Measurements from ENCODE around the gene DNAJB2. TPM values are rescaled to one million over a fixed set of nuclear protein-coding genes. Genes with fewer than 3 reads are reported as not detected.

Gene DNAJB2
- polyA plus RNA-seq, 3 donors = 1.7 to 55.4 (median 1.9) TPM

GRCh38 chr2:219277703-219278654 is 1.2 kb upstream of the DNAJB2 start:
- peak overlapping the region; percentile 83 for H2AFZ ChIP-seq (ENCODE audit: insufficient read depth, low read depth, low read length, poor library complexity, severe bottlenecking)
- Mint-ChIP-seq H3K9me3 (peaks cover 0 to 2% (median 0%) of the 10 kb centered on the region in 7 donors), H3K27ac (peak overlapping the region; percentile 87 to 98 (median 96)), H3K4me1 (peaks cover 29% of the 10 kb centered on the region), H3K4me3 (peak overlapping the region; percentile 70 to 84), H3K36me3 (peaks cover 26 to 30% of the 10 kb centered on the region in 2 donors), H3K27me3 (ENCODE audit: low read depth in 3 of 3) (peaks cover 2 to 10% (median 9%) of the 10 kb centered on the region in 3 donors)
- no peaks in the 10 kb centered on the region for H3K27me3 ChIP-seq (ENCODE audit: control insufficient read depth in 2 of 2, insufficient read depth in 2 of 2, low read length in 2 of 2)
- H3K4me3 ChIP-seq (replicated peaks in 1 of 3; ENCODE audit: low read depth in 2 of 3, low read length in 3 of 3) = peak overlapping the region in 1 of 3 experiments; percentile 66
- TF ChIP-seq, protein P1, sequence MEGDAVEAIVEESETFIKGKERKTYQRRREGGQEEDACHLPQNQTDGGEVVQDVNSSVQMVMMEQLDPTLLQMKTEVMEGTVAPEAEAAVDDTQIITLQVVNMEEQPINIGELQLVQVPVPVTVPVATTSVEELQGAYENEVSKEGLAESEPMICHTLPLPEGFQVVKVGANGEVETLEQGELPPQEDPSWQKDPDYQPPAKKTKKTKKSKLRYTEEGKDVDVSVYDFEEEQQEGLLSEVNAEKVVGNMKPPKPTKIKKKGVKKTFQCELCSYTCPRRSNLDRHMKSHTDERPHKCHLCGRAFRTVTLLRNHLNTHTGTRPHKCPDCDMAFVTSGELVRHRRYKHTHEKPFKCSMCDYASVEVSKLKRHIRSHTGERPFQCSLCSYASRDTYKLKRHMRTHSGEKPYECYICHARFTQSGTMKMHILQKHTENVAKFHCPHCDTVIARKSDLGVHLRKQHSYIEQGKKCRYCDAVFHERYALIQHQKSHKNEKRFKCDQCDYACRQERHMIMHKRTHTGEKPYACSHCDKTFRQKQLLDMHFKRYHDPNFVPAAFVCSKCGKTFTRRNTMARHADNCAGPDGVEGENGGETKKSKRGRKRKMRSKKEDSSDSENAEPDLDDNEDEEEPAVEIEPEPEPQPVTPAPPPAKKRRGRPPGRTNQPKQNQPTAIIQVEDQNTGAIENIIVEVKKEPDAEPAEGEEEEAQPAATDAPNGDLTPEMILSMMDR (IDR thresholded peaks at IDR 0.05) = peak; percentile 98
- DNase-seq = peak; percentile 55 to 77 (median 68)
- H3K4me1 ChIP-seq (ENCODE audit: control insufficient read depth in 1 of 2, insufficient read depth in 2 of 2, low read length in 2 of 2) = peaks cover 23 to 31% of the 10 kb centered on the region in 2 donors
- WGBS (ENCODE audit: insufficient coverage) = 24% methylated on average over 15 of the region's 25 CpGs
- peak overlapping the region; percentile 12 to 97 for H3K27ac ChIP-seq (ENCODE audit: low read depth in 1 of 2, low read length in 2 of 2)
- peaks cover 5% of the 10 kb centered on the region for H3K79me2 ChIP-seq (ENCODE audit: insufficient read depth, low read length)
- H3K4me2 ChIP-seq (replicated peaks; ENCODE audit: extremely low read depth, low read length, poor library complexity, severe bottlenecking) = peak overlapping the region; percentile 76
- intact Hi-C loops (cut with micrococcal nuclease) = loop anchor here (2.0 kb wide), 3 partner anchors 17 to 109 kb away; partner anchors contain the start of gene DNPEP (in 2 of the 2)
- H4K20me1 ChIP-seq (ENCODE audit: insufficient read depth, low read length) = no peaks in the 10 kb centered on the region
- H3K9ac ChIP-seq (ENCODE audit: insufficient read depth, low read length, poor library complexity, severe bottlenecking) = peak overlapping the region; percentile 98
- peaks cover 17 to 27% of the 10 kb centered on the region in 2 donors for H3K36me3 ChIP-seq (replicated peaks in 1 of 2; ENCODE audit: control insufficient read depth in 1 of 2, insufficient read depth in 2 of 2, low read length in 2 of 2)
- no peaks in the 10 kb centered on the region for H3K9me3 ChIP-seq (replicated peaks in 1 of 2; ENCODE audit: control insufficient read depth in 1 of 2, insufficient read depth in 1 of 2, low read length in 2 of 2)

DNA sequence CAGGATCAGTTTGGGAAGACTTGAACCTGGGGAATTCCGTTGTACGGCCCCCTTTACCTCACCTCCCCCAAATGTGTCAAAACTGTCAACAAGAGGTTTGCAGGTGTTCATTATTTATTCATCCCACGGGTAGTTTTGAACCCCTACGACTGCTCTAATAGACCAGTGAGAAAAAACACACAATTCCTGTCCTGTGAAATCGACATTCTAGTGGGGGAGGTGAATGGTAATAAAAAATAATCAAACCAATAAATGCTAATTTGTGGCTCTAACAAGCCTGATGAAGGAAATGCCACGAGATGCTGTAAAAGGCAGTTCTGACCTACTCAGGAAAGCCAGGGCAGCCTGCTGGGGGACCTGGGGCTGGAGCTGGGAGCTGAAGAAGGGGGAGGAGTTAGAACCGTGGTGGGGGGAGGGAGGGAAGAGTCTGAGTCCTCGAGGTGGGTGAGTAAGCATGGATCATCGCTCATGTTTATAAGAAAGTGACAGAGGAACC is 463 bp upstream of the DNAJB2 start:
- Histone ChIP-seq H4K20me1 (ENCODE audit: insufficient read depth, low read length) (no peaks in the 10 kb centered on the region), H3K4me3 (replicated peaks in 1 of 3; ENCODE audit: low read depth in 2 of 3, low read length in 3 of 3) (peak overlapping the region; percentile 8 to 66 (median 22)), H3K4me2 (replicated peaks; ENCODE audit: extremely low read depth, low read length, poor library complexity, severe bottlenecking) (peak overlapping the region; percentile 76), H3K27me3 (ENCODE audit: control insufficient read depth in 2 of 2, insufficient read depth in 2 of 2, low read length in 2 of 2) (no peaks in the 10 kb centered on the region), H3K9ac (ENCODE audit: insufficient read depth, low read length, poor library complexity, severe bottlenecking) (peak overlapping the region; percentile 98), H3K27ac (ENCODE audit: low read depth in 1 of 2, low read length in 2 of 2) (peak overlapping the region; percentile 85 to 97), H3K9me3 (replicated peaks in 1 of 2; ENCODE audit: control insufficient read depth in 1 of 2, insufficient read depth in 1 of 2, low read length in 2 of 2) (no peaks in the 10 kb centered on the region), H3K79me2 (ENCODE audit: insufficient read depth, low read length) (peaks cover 5% of the 10 kb centered on the region), H2AFZ (ENCODE audit: insufficient read depth, low read depth, low read length, poor library complexity, severe bottlenecking) (no peak overlapping the region), H3K4me1 (ENCODE audit: control insufficient read depth in 1 of 2, insufficient read depth in 2 of 2, low read length in 2 of 2) (peaks cover 23 to 31% of the 10 kb centered on the region in 2 donors), H3K36me3 (replicated peaks in 1 of 2; ENCODE audit: control insufficient read depth in 1 of 2, insufficient read depth in 2 of 2, low read length in 2 of 2) (peaks cover 24 to 34% of the 10 kb centered on the region in 2 donors)
- H3K27ac Mint-ChIP-seq = peak overlapping the region; percentile 91 to 98 (median 97)
- peaks cover 0 to 2% (median 0%) of the 10 kb centered on the region in 7 donors for H3K9me3 Mint-ChIP-seq
- peaks cover 29% of the 10 kb centered on the region for H3K4me1 Mint-ChIP-seq
- H3K27me3 Mint-ChIP-seq (ENCODE audit: low read depth in 3 of 3) = peaks cover 2 to 8% (median 8%) of the 10 kb centered on the region in 3 donors
- DNase-seq = no peak
- intact Hi-C loops (cut with micrococcal nuclease) = loop anchor here (1.0 to 2.0 kb wide), 4 partner anchors 16 to 108 kb away; partner anchors contain the start of gene DNPEP (in 2 of the 2)
- H3K36me3 Mint-ChIP-seq = peaks cover 33 to 38% of the 10 kb centered on the region in 2 donors
- TF ChIP-seq, protein P1 (IDR thresholded peaks at IDR 0.05) = no peak
- peak overlapping the region; percentile 74 to 88 for H3K4me3 Mint-ChIP-seq
- 4% methylated on average over 3 of the region's 9 CpGs for WGBS (ENCODE audit: insufficient coverage)

Data from CD14-positive monocyte (primary cell).